Heart left ventricle (tissue), 16 donors: ENCODE data around the gene CERS3. TPM values are rescaled to one million over a fixed set of nuclear protein-coding genes. Genes with fewer than 3 reads are reported as not detected.

Source experiments
- ATAC-seq, 4 donors: fragments of 200-7000 bp; cut with Tn5 transposase; one replicate each; pipeline ENCODE4 v1.9.1; 2020 to 2022; ENCODE audit warnings: moderate library complexity in 4 of 4, mild to moderate bottlenecking in 3 of 4, moderate number of reproducible peaks in 1 of 4
- DNase-seq, 5 donors: peaks; one replicate each; pipeline ENCODE4 v3.0.0-alpha.2; 2020
- H3K27ac ChIP-seq, 12 donors: fragments of 200-600 bp; sonication (generic) in 4 of 12; one replicate each; pipeline versions ENCODE4 v1.5.0 to v1.8.0; 2016 to 2022; ENCODE audit warnings: mild to moderate bottlenecking in 2 of 12
- H3K27me3 ChIP-seq, 9 donors: fragments of 200-600 bp; sonication (generic) in 2 of 9; one replicate each; pipeline versions ENCODE4 v1.5.1 to v1.8.0; 2016 to 2022; ENCODE audit warnings: mild to moderate bottlenecking in 3 of 9
- H3K36me3 ChIP-seq, 9 donors: fragments of 200-600 bp; sonication (generic) in 2 of 9; one replicate each; pipeline versions ENCODE4 v1.5.0 to v1.8.0; 2018 to 2022; ENCODE audit warnings: mild to moderate bottlenecking in 2 of 9
- H3K4me1 ChIP-seq, 12 donors: fragments of 200-600 bp; sonication (generic) in 4 of 12; one replicate each; pipeline versions ENCODE4 v1.5.0 to v1.8.0; 2016 to 2022; ENCODE audit warnings: mild to moderate bottlenecking in 3 of 12
- H3K4me3 ChIP-seq, 12 donors: fragments of 200-600 bp; sonication (generic) in 4 of 12; one replicate each; pipeline versions ENCODE4 v1.5.0 to v1.8.0; 2017 to 2022; ENCODE audit warnings: mild to moderate bottlenecking in 9 of 12, moderate library complexity in 4 of 12
- H3K9me3 ChIP-seq, 12 donors: fragments of 200-600 bp; sonication (generic) in 4 of 12; one replicate each; pipeline versions ENCODE4 v1.5.0 to v1.8.0; 2016 to 2022; ENCODE audit warnings: mild to moderate bottlenecking in 1 of 12
- CTCF ChIP-seq, 12 donors: fragments of 200-600 bp; sonication (generic) in 4 of 12; IDR thresholded peaks; one replicate each; pipeline versions ENCODE4 v1.5.0 to v1.8.0; 2018 to 2022; ENCODE audit warnings: antibody characterized with exemption in 12 of 12, mild to moderate bottlenecking in 5 of 12
- POLR2A ChIP-seq, 2 donors: fragments of 450-650 bp; IDR thresholded peaks; one replicate each; pipeline ENCODE4 v1.6.1; 2017; ENCODE audit warnings: antibody characterized with exemption in 2 of 2, mild to moderate bottlenecking in 2 of 2, moderate library complexity in 2 of 2
- WGBS, 4 donors: extraction: QIAGEN DNeasy Blood & Tissue Kit in 2 of 4; methylation state at CpG; one replicate each; pipeline versions ENCODE4 v1.1.5 to v1.1.7; 2013 to 2018; 5-methylcytosine and 5-hydroxymethylcytosine counted together
- intact Hi-C, 10 donors: fragments of 100-400 bp; cut with DNase I; formaldehyde crosslinking; loops; one replicate each; pipeline versions ENCODE4 v1.11.1 to v1.14.2; 2022
- long read RNA-seq, 3 donors: library from polyadenylated mRNA; unstranded; transcript quantifications; one replicate each; pipeline ENCODE4 v2.0.0, GENCODE V29; 2020 to 2021
- polyA plus RNA-seq, 2 donors: library from polyadenylated mRNA; stranded (reverse); fragments of 200-250 nt; gene quantifications; one replicate each; pipeline ENCODE4 v1.2.3, GENCODE V29; 2013
- total RNA-seq, 9 donors: library from RNA; depleted of rRNA in 2 of 9; stranded (reverse); fragments of >200 nt in 2 of 9; fragmentation: NEBNext Ultra II Directional in 3 of 9; extraction: Animal tissue kit (Norgen Biotek cat#: 25700) in 3 of 9; gene quantifications; one replicate each; pipeline versions ENCODE4 v1.1.0 to v1.2.4, GENCODE V29; 2016 to 2023
- donor health status: ischemic (EF 13 %, LVEDD 7.1; RV severe dilation, severe dysfunction).
- donor health status: healthy with polysubstance abuse.
- donor health status: DM: no; HTN: yes; CAD: no.
- donor health status: DM: no; HTN: no; CAD: no.
- donor health status: ischemic (EF 25% LVEDD 6.9; RV normal size, moderate dysfunction).
- donor health status: ischemic (EF 25% LVEDD 5.7; RV mildly dilated, moderate dysfunction).
- donor health status: healthy.
- donor health status: DM: yes; HTN: yes; CAD: no.
- donor health status: ischemic (EF 35%, LVEDD 5.7; RV mildly dilated, moderate dysfunction).
- donor health status: nonischemic (EF 11% LVEDD 7.7; RV severe dilation, severe dysfunction).
- donor health status: DM: yes; HTN: yes; CAD: no.
- donor health status: PGD.
- donor health status: ischemic (EF 29% LVEDD 5.4; RV normal size, mild dysfunction).
- donor health status: nonischemic (EF 23%, LVEDD 6.1; RV moderate dilation, normal function).

The CERS3 gene
- total RNA-seq (not detected), polyA plus RNA-seq (not detected)
- long read RNA-seq, donor 1, result 0 reads
- long read RNA-seq, donor 2, result 0 reads
- long read RNA-seq, donor 3, result 0 reads

DNA sequence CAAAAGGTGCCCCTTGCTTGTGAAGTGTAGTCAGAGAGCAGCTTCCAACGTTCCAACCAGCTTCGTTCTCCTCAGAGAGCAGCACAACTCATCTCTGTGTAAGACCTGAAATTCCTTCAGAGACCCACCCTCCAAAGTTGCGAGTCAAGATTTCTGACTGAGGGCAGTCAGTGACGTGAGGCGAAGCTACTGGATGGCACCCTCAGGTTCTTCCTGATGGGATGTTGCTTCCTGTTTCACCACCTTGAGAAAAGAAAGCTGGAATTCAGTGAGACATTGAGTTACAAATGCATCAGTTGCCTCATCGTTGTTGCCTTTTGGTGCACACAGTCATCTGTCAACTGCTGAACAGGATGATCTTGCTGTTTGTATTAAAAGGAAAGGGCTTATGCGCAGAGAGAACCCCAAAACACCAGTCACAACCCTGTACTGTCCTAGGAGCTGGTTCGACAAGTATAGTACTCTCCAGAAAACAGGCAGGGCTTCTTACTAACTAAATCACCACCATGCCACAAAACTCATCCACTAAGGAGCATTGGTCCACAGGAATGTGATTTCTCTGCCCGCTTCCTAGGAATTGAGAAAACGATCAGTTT lies at the start of gene CERS3:
Gene CERS3 (minus strand): TSS at position 118 of the 596 bp plus-strand sequence. CDS start 27,101 bp downstream, outside the sequence.
- Histone ChIP-seq H3K27ac (no peak within 1 kb of the TSS), H3K4me3 (no peak within 1 kb of the TSS), H3K9me3 (no peaks in the 10 kb centered on the region), H3K4me1 (peaks cover 0 to 6% (median 0%) of the 10 kb centered on the region in 12 donors), H3K36me3 (no peaks in the 10 kb centered on the region), H3K27me3 (peaks cover 0 to 18% (median 0%) of the 10 kb centered on the region in 9 donors)
- WGBS, 4 donors, result 79 to 86% (median 82%) methylated on average over 10 of the region's 10 CpGs
- ATAC-seq, result no peak
- no peak for DNase-seq
- intact Hi-C loops, result no loop called here
- TF ChIP-seq POLR2A (IDR thresholded peaks at IDR 0.05) (no peak), CTCF (IDR thresholded peaks at IDR 0.05) (no peak)

- no peaks in the 10 kb centered on the region for H3K27me3 ChIP-seq
- WGBS, 4 donors, result 90 to 94% (median 92%) methylated on average over 4 of the region's 4 CpGs
- no peaks in the 10 kb centered on the region for H3K9me3 ChIP-seq
- H3K36me3 ChIP-seq, result peaks cover 0 to 58% (median 48%) of the 10 kb centered on the region in 9 donors
- DNase-seq, result no peak
- intact Hi-C loops, result loop anchor here in 8 of 10 donors (2.0 to 5.0 kb wide), 5 partner anchors 221 to 646 kb away; no protein-coding TSS in a partner anchor
- H3K4me3 ChIP-seq, result no peak overlapping the region
- ATAC-seq, result no peak
- no peak overlapping the region for H3K27ac ChIP-seq
- TF ChIP-seq CTCF (IDR thresholded peaks at IDR 0.05) (no peak), POLR2A (IDR thresholded peaks at IDR 0.05) (no peak)
- no peaks in the 10 kb centered on the region for H3K4me1 ChIP-seq
Observed at GRCh38 chr15:100573526-100573925, 44.8 kb upstream of the CERS3 start.

DNA sequence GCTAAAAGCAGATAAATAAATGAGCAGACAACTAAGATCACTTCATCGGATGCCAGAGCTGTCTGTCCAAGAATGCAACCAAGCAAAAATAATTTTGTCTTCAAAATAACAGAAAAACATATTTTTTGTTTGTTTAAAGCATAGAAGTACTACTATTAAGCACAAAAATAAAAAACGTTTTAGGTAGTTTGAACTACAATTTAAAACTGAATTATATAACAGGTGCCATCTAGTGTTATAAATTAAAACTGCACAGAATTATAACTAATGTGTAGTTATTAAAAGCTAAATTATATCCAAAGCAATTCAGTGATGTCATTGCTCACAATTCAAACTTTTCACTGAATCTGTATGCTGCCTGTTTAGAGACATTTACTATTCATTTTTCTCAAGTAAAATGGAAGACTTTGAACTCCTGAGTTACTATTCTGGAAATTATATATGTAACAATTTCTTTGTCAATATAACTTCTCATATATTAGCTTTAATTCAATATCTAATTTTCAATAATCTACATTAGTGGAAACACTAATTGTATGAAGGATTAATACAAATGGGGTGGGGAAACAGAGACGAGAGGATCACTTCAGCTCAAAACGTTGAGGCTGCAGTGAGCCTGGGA lies 43.7 kb upstream of the CERS3 start:
- intact Hi-C loops, result loop anchor here in 9 of 10 donors (1.0 to 5.0 kb wide), 6 partner anchors 220 to 645 kb away; no protein-coding TSS in a partner anchor
- Histone ChIP-seq H3K27ac (no peak overlapping the region), H3K27me3 (no peaks in the 10 kb centered on the region), H3K4me1 (no peaks in the 10 kb centered on the region), H3K36me3 (peaks cover 0 to 66% (median 53%) of the 10 kb centered on the region in 9 donors), H3K9me3 (no peaks in the 10 kb centered on the region), H3K4me3 (no peak overlapping the region)
- ATAC-seq (no peak), DNase-seq (no peak)
- WGBS, 4 donors, result 65 to 70% (median 67%) methylated on average over 4 of the region's 4 CpGs
- TF ChIP-seq CTCF (IDR thresholded peaks at IDR 0.05) (peak; percentile 43 to 75 (median 62)), POLR2A (IDR thresholded peaks at IDR 0.05) (no peak)

DNA sequence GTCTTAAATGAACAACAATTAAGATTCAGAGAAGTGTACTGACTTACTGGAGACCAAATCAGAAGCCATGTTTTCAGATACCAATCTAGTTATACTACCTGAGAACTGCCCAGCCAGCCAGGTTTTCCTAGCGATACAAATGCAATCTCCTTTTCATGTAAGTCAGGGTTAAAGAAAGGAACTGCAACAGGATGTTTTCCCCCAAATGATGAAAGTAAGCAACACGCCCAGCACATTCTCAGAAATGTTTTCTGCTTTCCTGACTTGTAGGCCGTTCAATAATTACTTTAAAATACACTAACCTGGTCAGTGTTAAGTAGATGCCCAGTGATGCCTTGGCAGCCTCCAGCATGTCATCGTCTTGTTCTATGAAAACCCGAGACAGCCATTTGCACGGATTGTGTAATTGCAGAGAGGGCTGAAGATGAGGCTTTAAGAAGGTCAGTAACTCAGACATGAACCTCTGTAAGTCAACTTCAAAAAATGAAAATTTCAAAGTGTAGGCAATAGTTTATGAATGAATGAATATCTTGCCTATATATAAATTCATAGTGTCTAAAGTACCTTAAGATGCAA lies 42.9 kb upstream of the CERS3 start:
- no peaks in the 10 kb centered on the region for H3K9me3 ChIP-seq
- H3K27me3 ChIP-seq, result no peaks in the 10 kb centered on the region
- TF ChIP-seq CTCF (IDR thresholded peaks at IDR 0.05) (no peak), POLR2A (IDR thresholded peaks at IDR 0.05) (no peak)
- 86 to 91% (median 90%) methylated on average over 6 of the region's 6 CpGs for WGBS, 4 donors
- H3K4me3 ChIP-seq, result no peak overlapping the region
- no peak for DNase-seq
- H3K4me1 ChIP-seq, result no peaks in the 10 kb centered on the region
- H3K36me3 ChIP-seq, result peaks cover 0 to 66% (median 53%) of the 10 kb centered on the region in 9 donors
- intact Hi-C loops, result loop anchor here (1.0 to 5.0 kb wide), 6 partner anchors 219 to 644 kb away; no protein-coding TSS in a partner anchor
- ATAC-seq, result no peak
- no peak overlapping the region for H3K27ac ChIP-seq
